Effector memory CD8-positive, alpha-beta T cell (primary cell): ENCODE measurements around the gene FAM111A.
"Not testable (repeated sequence)": the region's sequence is repeated elsewhere in the genome, so short reads cannot be mapped to it uniquely, and the experiment has no call there.

Source experiments
- ATAC-seq: fragments of 150-1000 bp; cut with Tn5 transposase; replicated peaks from 2 replicates; pipeline ENCODE4 v1.10.0; 2021; ENCODE audit warnings: mild to moderate bottlenecking, moderate library complexity
- DNase-seq, 3 experiments: peaks; one replicate each; pipeline ENCODE4 v3.0.0; 2021
- H3K27ac Mint-ChIP-seq, 2 donors: one replicate each; pipeline ENCODE4 v1.8.0; 2022; ENCODE audit warnings: mild to moderate bottlenecking in 2 of 2, mixed read lengths in 2 of 2, moderate library complexity in 2 of 2
- H3K27me3 Mint-ChIP-seq, 2 donors: one replicate each; pipeline ENCODE4 v1.8.0; 2022; ENCODE audit warnings: mixed read lengths in 2 of 2
- H3K36me3 Mint-ChIP-seq: one replicate; pipeline ENCODE4 v1.8.0; 2022; ENCODE audit warnings: mild to moderate bottlenecking, moderate library complexity, mixed read lengths; ENCODE audit not compliant: insufficient read depth
- H3K4me1 Mint-ChIP-seq, 2 donors: one replicate each; pipeline ENCODE4 v1.8.0; 2022; ENCODE audit warnings: low read depth in 2 of 2, mixed read lengths in 2 of 2
- H3K4me3 Mint-ChIP-seq, 2 donors: one replicate each; pipeline ENCODE4 v1.8.0; 2022; ENCODE audit warnings: mild to moderate bottlenecking in 2 of 2, mixed read lengths in 2 of 2, moderate library complexity in 2 of 2
- H3K9me3 Mint-ChIP-seq, 2 donors: one replicate each; pipeline ENCODE4 v1.8.0; 2022; ENCODE audit warnings: mixed read lengths in 2 of 2
- total RNA-seq, 9 experiments: gene quantifications; one replicate each; lab custom pipeline; 2026; lab: John Stamatoyannopoulos, UW

Gene FAM111A, protein sequence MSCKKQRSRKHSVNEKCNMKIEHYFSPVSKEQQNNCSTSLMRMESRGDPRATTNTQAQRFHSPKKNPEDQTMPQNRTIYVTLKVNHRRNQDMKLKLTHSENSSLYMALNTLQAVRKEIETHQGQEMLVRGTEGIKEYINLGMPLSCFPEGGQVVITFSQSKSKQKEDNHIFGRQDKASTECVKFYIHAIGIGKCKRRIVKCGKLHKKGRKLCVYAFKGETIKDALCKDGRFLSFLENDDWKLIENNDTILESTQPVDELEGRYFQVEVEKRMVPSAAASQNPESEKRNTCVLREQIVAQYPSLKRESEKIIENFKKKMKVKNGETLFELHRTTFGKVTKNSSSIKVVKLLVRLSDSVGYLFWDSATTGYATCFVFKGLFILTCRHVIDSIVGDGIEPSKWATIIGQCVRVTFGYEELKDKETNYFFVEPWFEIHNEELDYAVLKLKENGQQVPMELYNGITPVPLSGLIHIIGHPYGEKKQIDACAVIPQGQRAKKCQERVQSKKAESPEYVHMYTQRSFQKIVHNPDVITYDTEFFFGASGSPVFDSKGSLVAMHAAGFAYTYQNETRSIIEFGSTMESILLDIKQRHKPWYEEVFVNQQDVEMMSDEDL
- total RNA-seq: 21.9 to 158 (median 122) reads per million in 9 experiments

DNA sequence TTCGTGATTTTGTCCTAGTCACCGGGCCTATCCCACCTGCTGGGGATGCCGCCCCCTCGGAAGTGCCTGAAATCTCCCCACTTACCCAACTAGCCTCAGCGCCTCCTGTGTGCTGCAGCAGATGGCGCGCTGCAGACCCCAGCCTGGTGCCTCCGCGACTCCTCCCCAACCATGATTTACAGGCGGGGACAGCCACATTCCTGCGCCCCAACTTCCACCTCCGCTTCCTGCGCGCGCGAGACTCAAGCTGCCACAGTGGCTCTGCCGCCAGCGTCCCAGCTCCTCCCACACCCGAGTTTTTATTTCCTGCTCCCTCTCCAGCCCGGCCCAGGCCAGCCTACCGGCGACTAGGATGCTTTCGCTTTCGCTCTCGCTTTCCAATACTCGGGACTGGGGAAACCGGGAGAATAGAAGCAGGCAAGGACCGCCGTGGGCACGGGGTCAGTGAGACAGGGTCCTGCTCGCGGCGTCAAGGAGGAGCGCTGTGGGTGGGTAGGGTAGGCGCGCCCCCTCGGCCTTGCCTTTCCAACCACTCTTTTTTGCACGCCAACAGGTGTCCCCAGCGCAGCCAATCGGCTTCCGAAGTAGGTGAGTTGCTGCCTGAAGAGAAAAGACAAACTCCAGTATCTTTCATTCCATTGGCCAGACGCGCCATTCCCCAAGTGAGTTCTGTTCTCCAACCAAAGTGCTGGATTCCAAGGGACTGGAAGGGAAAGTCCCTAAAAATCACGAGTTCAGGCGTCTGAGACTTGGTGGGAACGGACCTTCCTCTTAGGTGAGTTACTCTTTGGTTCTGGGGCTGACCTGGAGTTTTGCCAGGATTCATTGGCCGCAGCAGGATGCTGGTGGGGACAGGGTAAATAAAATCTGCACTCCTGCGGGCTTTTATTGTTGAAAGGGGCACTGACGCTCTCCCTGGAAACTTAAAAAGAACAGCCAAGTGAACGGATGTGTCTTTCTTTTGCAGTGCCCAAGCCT is at the start of gene FAM111A:
TSS of gene FAM111A (plus strand) at position 327 of the 978 bp plus-strand sequence. CDS start 6,017 bp downstream, outside the sequence.
- H3K4me1 Mint-ChIP-seq: peaks cover 39 to 57% of the 10 kb centered on the region in 2 donors
- DNase-seq: peak; percentile 79 to 84 (median 80)
- H3K27me3 Mint-ChIP-seq: no peaks in the 10 kb centered on the region
- ATAC-seq: peak; percentile 87
- no peaks in the 10 kb centered on the region for H3K9me3 Mint-ChIP-seq
- peak within 1 kb of the TSS; percentile 95 to 96 for H3K4me3 Mint-ChIP-seq
- H3K27ac Mint-ChIP-seq: peak within 1 kb of the TSS; percentile 97 to 98
- peaks cover 41% of the 10 kb centered on the region for H3K36me3 Mint-ChIP-seq

DNA sequence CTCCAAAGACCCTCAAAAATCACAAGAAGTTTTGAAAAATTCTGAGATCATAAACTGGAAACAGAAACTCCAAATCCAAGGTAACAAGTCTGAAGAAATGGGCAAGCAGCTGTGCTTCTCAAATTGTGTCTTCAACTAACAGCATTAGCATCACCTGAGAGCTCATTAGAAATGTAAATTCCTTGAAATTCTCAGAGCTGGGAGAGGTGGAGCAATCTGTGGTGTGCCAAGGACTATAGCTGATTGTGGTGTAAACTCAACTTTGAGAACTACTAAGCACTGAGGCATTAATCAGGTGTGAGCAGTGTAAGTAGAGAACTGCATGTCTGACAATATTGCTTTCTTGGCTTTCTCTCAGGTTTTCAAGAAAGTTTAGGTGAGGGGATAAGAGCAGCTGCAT is 49.1 kb upstream of the FAM111A start:
- peaks cover 52 to 65% of the 10 kb centered on the region in 2 donors for H3K27me3 Mint-ChIP-seq
- not testable (repeated sequence) for DNase-seq, ATAC-seq, H3K4me1 Mint-ChIP-seq, H3K9me3 Mint-ChIP-seq, H3K4me3 Mint-ChIP-seq, H3K27ac Mint-ChIP-seq, H3K36me3 Mint-ChIP-seq

DNA sequence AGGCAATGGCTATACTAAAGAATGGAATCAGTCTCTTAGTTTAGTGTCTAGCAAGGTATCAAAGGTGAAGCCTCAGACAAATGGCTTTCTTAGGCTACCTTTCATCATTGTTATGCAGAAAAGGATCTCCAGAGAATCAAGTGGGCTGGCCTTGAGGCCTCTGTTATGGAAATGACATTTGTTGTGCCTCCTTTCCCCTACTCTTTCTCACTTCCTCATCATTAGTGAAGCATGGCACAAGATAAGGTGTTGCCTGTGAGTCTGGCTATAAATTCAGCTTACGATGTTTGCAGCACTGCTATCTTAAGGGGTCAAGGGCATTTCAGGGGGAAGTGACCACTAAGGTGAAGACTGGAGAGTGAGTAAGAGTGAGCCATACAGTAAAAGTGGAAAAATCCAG is 47.4 kb upstream of the FAM111A start:
- ATAC-seq, H3K36me3 Mint-ChIP-seq, H3K27ac Mint-ChIP-seq, H3K4me3 Mint-ChIP-seq, DNase-seq, H3K4me1 Mint-ChIP-seq, H3K9me3 Mint-ChIP-seq: not testable (repeated sequence)
- H3K27me3 Mint-ChIP-seq: peaks cover 56 to 73% of the 10 kb centered on the region in 2 donors

DNA sequence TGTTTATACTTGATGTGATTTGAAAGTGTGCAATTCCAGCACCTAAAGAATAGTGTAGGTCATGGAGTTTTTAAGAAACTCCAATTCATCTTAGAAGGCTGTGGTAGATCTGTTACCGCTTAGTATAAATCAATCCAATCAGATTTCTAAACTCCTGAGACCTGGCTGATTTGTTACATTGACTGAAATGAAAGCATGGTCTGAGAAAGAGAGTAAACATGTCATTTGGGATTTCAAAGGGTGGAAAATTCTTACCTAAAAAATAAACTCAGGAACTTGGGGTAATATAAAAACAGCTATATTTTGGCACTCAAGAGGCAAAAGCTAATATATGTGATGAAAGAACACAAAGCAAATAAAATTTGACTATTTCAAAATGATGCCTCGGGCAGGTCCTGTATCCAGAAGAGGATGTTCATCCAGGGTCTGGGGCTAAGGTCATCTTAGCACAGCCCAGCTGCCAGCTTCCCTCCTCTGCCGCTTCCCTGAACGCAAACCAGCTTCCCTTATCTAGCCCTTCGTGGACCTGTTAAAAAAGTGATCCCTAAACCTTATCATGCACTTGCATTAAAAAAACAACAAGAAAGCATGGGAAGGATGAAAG is 46.6 kb upstream of the FAM111A start:
- H3K4me1 Mint-ChIP-seq, H3K36me3 Mint-ChIP-seq, ATAC-seq, H3K4me3 Mint-ChIP-seq, DNase-seq, H3K9me3 Mint-ChIP-seq, H3K27ac Mint-ChIP-seq: not testable (repeated sequence)
- H3K27me3 Mint-ChIP-seq: peaks cover 58 to 73% of the 10 kb centered on the region in 2 donors

DNA sequence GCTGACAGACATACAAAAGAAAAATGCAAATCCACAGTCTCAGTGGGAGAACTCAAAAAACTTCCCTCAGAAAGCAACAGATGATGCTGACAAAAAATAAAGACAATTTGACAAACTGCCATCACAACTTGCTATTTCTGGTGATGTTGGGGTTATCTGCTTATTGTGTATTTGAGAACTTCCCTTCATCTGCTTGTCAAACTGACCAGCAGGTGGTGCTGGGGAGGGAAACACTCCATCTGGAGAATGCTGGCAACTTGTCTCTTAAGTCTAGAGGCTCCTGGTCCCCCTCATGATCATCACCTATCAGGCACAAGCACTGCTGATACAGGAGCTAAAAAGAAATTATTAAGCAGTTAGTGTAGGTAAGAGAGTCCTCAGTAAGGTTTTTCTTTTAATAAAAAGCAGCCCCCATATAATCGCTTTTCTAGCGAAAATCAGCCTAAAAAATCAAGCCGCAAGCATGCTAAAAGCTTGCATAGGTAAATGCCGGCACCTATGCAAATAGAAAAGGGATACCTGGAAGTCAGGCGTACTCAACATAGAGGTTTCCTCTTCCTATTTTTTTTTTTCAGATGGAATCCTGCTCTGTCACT is 45.4 kb upstream of the FAM111A start:
- no peak overlapping the region for H3K4me3 Mint-ChIP-seq
- H3K36me3 Mint-ChIP-seq: no peaks in the 10 kb centered on the region
- peak; percentile 80 for ATAC-seq

DNA sequence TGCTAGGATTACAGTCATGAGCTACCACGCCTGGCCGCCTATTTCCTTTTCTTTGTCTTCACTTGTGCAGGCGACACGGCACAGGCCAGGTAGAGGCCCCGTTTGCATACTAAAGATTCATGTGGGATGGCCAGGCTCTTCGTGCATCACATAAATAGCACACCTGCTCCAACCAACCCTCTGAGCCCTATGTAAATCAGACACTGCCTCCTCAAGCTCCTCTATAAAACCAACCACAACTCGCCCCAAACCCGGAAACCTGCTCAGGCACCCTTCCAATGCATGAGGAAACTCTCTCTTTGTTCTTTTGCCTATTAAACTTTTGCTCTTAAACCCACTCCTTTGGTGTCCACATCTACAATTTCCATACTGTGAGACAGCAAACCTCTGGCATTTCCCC is 44.7 kb upstream of the FAM111A start:
- not testable (repeated sequence) for H3K27ac Mint-ChIP-seq, DNase-seq, H3K36me3 Mint-ChIP-seq, H3K4me3 Mint-ChIP-seq, H3K4me1 Mint-ChIP-seq, H3K9me3 Mint-ChIP-seq, ATAC-seq
- H3K27me3 Mint-ChIP-seq: peaks cover 54 to 74% of the 10 kb centered on the region in 2 donors

More for the DNA sequence above, 45.4 kb upstream of the FAM111A start:
- Mint-ChIP-seq H3K9me3 (no peaks in the 10 kb centered on the region), H3K27me3 (peaks cover 61 to 77% of the 10 kb centered on the region in 2 donors), H3K27ac (no peak overlapping the region), H3K4me1 (peaks cover 4 to 5% of the 10 kb centered on the region in 2 donors)
- peak; percentile 64 to 65 (median 64) for DNase-seq

DNA sequence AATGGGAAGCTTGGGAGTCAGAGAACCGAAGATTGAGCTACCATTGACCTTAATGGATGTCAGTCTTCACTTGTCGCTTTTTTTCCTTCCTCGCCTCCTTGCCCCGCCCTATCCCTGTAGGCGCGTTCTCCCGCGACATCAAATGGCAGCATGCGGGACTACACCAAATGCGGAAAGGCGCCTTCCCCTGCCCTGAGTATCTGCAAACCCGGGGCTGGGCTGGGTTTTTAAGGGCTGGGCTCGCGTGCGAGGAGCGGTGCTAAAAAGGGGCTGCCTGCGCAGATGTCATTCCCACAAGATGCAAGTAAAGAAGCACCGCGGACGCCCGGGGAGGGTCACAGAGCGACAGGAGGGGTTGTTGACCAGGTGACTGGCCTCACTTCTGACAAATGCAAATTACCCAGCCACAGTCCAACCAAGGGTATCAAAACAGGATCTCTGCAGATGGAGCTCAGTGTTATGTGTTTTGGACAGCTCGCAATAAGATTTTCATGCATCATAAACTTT is 40.3 kb upstream of the FAM111A start:
- peak; percentile 40 for ATAC-seq
- H3K4me3 Mint-ChIP-seq: peak overlapping the region; percentile 62 to 70

DNA sequence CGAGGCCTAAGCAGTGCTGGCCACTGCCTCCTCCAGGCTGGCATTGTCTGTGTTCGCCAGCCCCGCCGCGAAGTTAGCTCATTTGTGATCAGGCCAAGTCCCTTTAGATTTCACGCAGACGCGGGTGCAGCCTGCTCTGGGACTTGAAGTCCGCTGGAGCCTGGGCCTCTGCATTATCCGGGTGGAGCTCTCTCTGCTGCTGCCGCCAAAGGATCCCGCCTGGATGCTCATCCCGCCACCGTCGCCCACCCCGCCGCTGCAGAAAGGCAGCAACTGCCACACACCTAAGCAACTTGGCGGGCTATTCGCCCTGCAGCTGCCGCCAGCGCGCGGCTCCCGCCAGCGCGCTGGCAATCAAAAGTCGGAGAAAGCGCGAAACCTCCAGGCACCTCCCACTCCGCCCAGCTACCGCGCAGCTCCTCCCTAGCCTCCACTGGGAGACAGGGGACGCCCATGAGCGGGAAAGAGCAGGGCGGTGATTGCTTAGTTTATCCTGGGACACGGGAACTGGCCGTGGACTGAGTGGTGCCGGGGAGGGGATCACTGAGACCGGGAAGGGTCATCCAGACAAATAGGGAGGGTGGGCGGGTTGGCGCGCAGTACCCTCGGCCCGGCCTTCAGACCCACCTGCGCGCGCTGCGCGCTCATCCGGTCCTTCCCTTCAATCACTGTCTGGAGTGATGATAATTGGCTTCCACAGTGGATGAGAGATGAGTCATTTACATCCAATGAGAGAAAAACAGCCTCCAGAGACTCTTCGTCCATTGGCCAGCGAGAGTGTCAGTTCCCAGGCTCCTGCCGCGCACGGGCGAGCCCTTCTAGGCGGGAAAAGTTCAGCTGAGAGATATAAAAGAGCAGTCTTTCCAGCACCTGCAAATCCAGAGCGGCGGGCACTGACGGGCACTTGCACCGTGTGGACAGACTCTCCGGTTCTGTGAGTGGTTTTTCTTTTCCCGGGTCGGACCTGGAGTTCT is 36.0 kb upstream of the FAM111A start, which contains the start of gene FAM111B:
TSS of gene FAM111B (plus strand) at position 875 of the 974 bp plus-strand sequence. CDS start 2,389 bp downstream, outside the sequence.
- ATAC-seq (peak; percentile 86), DNase-seq (peak; percentile 32 to 44 (median 35))
- H3K27ac Mint-ChIP-seq: peak within 1 kb of the TSS; percentile 55 to 69
- H3K4me3 Mint-ChIP-seq: peak within 1 kb of the TSS; percentile 88 to 90
- peaks cover 10 to 16% of the 10 kb centered on the region in 2 donors for H3K27me3 Mint-ChIP-seq
- H3K9me3 Mint-ChIP-seq: no peaks in the 10 kb centered on the region
- peaks cover 29 to 35% of the 10 kb centered on the region in 2 donors for H3K4me1 Mint-ChIP-seq
- H3K36me3 Mint-ChIP-seq: no peaks in the 10 kb centered on the region

More for the DNA sequence above, 40.3 kb upstream of the FAM111A start:
- Mint-ChIP-seq H3K27me3 (peaks cover 46 to 54% of the 10 kb centered on the region in 2 donors), H3K9me3 (no peaks in the 10 kb centered on the region), H3K4me1 (peaks cover 18 to 24% of the 10 kb centered on the region in 2 donors), H3K36me3 (no peaks in the 10 kb centered on the region), H3K27ac (no peak overlapping the region)
- peak in 2 of 3 experiments; percentile 14 to 21 for DNase-seq

DNA sequence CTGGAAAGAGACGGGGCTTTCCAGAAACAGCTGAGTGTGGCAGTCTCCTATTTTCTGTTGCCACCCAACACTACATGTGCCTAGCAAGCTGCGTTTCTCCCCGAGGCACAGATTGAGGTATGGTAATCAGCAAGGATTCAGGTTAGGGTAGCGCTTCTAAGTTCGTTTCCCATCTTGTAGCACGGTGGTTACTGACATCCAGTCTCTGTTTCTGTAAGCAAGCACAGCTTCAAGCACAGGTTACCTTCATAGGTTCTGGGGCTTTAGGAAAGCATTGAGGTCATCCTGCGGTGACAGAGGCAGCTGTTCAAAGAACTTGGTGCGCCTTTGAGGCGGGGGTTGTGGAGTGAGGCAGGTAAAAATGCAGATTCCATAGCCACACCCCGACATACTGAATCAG is 34.9 kb upstream of the FAM111A start:
- peaks cover 23 to 32% of the 10 kb centered on the region in 2 donors for H3K4me1 Mint-ChIP-seq
- not testable (repeated sequence) for DNase-seq

DNA sequence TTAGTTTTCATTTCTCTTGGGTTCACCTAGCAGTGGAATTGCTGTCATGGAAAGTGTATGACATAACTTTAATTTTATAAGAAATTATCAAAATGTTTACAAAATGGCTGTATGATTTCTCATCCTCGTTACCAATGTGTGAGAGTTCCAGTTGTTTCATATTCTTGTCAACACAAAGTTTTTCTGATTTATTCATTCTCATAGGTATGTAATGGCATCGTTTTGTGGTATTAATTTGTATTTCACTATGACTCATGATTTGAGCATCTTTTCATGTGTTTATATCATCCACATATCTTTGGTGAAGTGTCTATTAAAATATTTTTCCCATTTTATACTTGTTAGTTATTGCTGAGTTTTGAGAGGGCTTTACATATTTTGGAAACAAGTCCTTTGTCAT is 30.2 kb upstream of the FAM111A start:
- Mint-ChIP-seq H3K4me1 (peaks cover 10% of the 10 kb centered on the region in 2 donors), H3K9me3 (no peaks in the 10 kb centered on the region), H3K36me3 (no peaks in the 10 kb centered on the region), H3K4me3 (no peak overlapping the region), H3K27ac (no peak overlapping the region), H3K27me3 (no peaks in the 10 kb centered on the region)
- ATAC-seq (no peak), DNase-seq (no peak)

More for the DNA sequence above, 34.9 kb upstream of the FAM111A start:
- peaks cover 6 to 10% of the 10 kb centered on the region in 2 donors for H3K27me3 Mint-ChIP-seq
- peak; percentile 11 for ATAC-seq
- H3K9me3 Mint-ChIP-seq, H3K36me3 Mint-ChIP-seq: not testable (repeated sequence)
- H3K4me3 Mint-ChIP-seq: peak overlapping the region; percentile 88 to 90
- H3K27ac Mint-ChIP-seq: peak overlapping the region in 1 of 2 donors; percentile 55

DNA sequence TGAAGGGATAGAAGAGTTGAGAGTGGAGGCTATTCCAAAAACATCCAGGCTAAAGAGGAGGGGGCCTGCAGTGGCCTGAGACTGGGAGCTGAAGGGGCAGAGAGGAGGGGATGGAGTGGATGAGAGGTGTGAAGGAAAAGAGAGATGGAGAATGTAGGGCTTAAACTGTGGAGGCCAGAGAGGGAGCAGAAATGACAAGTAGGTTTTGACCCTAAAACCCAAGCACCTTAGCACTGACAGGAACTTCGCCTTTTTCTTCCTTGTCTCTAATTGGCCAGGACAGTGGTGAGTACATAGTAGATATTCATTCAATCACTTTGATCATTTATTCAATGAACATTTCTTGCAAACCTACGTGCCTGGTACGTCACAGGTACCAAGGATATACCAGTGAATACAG is 28.3 kb upstream of the FAM111A start:
- no peaks in the 10 kb centered on the region for H3K36me3 Mint-ChIP-seq

More for the DNA sequence above, 28.3 kb upstream of the FAM111A start:
- H3K4me3 Mint-ChIP-seq: no peak overlapping the region
- ATAC-seq (no peak), DNase-seq (no peak)
- H3K27ac Mint-ChIP-seq: no peak overlapping the region
- no peaks in the 10 kb centered on the region for H3K27me3 Mint-ChIP-seq
- no peaks in the 10 kb centered on the region for H3K4me1 Mint-ChIP-seq
- H3K9me3 Mint-ChIP-seq: no peaks in the 10 kb centered on the region
